Tongue (tissue), 2 donors: ENCODE results near the gene IL17REL. TPM values are rescaled to one million over a fixed set of nuclear protein-coding genes. Genes with fewer than 3 reads are reported as not detected.

Experiments
- DNase-seq: peaks from one replicate; pipeline ENCODE4 v3.0.0-alpha.2; 2015
- total RNA-seq: library from RNA; depleted of rRNA; stranded (reverse); fragments of >200 nt; gene quantifications from one replicate; pipeline ENCODE4 v1.2.3, GENCODE V29; 2014

The IL17REL gene
- total RNA-seq, 1 donor from 2014 or later, result not detected

DNA sequence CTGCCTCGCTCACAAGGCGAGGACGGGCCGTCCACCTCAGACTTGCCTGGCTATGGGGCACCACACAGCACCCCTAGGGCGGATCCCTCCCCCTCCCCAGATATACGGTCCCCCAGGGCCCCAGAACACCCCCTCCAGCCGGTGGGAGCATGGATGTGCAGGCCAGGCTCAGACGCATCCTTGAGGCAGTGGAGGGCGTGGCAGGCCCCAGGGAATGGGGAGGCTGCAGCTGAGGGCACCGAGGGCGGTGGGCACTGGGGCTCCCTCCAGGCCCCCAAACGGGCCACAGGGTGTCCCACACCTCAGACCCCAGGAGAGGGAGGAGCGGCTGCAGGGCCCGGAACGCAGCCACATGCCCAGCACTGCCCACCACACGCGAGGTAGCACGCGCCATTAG, 33.5 kb upstream of the IL17REL start:
- no peak for DNase-seq

DNA sequence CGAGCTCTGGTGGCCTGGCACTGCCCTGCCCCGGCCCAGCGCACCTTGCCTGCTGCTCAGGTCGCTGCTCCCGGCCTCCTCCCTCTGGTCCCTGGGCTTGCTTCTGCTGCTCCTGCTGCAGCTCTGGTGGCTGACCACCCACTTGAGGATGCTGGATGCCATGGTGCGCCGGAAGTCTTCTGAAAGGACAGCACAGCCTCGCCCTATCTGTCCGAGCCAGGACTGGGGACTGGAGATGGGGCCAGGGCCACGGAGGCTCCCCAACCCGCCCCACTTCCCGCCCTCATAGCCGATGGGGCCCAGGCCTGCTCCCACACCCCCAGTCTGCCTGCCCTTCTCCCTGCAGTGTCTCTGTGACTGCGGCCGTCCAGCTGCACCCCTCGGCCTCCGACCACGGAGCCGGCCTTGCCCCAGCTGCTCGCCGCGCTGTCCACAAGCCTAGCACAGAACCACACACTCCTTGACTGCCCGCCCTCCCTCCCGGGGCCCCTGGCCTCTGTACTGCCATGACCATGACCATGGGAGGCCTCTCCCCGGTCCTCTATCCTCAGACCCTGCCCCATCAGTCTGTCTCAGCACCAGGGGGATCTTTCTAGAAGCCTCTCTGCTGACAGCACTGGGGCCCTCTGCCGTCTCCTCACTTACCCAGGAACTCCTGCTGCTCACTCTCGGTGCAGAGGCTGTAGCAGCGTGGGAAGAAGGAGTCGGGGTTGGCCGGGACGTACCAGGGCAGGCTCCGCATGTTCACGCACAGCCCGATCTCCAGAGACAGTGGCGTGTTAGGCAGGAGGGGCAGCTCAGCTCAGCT, 32.9 kb upstream of the IL17REL start:
- no peak for DNase-seq

DNA sequence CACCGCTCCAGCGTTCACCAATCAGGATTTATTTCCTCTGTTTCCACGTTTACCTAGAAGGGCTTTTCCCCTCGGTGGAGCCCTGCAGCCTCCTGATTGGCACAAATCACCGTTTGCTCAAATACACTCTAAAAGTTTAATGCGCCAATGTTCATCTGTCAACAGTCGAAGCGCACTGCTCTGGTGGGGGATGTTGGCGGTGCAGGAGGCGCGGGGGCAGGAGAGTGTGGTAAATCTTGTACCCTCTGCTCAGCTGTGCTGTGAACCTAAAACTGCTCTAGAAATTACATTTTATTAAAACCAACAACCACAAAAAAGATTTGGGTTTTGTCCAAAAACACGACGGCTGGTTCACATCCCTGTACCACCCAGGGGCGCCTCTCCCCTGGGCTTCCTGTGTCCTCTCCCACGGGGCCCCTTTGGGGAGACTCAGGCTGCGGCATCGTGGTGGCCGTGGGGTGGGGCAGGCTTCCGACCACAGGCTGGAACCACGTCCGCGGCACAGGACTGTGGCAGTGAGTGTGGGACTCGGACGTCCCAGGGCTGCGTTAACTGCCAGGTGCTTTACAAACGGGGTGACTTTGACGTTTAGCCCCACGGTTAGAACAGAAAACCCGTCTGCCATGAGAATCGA, 32.0 kb upstream of the IL17REL start:
- DNase-seq, result no peak

DNA sequence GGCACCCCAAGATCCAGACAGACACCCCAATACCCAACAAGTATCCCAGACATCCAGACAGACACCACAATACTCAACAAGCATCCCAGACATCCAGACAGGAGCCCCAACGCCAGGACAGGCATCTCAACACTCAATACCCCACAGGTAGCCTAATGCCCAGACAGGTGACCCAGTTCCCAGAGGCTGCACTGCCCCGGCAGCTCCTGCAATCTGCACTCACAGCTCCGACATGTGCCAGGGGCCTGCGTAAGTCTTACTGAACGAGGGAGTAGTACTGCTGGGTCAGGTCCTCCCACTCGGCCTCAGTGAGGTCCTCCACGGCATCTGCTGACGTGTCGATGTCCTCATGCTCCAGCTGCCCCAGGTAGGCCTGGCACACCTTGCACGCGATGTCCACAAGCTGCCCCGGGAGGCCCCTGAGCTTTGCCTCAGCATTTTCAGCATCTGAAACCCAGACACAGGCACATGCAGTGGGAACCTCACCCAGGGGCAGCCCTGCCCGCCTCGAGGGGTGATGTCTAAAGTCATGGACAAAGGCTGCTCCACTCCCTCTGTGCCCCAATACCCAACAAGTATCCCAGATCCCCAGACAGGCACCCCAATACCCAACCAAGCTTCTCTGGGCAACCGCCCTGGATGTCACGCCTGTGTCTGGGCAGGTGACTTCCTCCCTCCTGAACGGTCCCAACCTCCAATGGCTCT, 28.9 kb upstream of the IL17REL start:
- DNase-seq, result no peak

DNA sequence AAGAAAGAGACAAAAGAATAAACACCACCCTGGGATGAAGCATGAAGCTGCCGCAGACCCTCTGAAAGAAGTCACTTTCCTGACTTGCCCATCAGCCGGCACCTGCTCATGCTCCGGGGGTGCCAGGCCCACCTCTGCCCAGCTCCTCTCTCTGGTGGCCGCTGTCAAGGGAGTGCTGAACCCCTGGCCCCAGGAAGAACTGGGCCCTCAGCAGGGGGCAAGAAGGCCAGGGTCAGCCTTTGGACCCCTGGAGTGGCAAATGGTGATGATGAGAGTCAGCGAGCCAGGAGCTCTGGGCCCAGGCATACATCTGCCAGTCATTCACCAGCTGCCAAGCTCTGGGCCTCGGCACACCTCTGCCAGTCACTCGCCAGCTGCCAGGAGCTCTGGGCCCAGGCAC, 28.2 kb upstream of the IL17REL start:
- DNase-seq, result no peak

DNA sequence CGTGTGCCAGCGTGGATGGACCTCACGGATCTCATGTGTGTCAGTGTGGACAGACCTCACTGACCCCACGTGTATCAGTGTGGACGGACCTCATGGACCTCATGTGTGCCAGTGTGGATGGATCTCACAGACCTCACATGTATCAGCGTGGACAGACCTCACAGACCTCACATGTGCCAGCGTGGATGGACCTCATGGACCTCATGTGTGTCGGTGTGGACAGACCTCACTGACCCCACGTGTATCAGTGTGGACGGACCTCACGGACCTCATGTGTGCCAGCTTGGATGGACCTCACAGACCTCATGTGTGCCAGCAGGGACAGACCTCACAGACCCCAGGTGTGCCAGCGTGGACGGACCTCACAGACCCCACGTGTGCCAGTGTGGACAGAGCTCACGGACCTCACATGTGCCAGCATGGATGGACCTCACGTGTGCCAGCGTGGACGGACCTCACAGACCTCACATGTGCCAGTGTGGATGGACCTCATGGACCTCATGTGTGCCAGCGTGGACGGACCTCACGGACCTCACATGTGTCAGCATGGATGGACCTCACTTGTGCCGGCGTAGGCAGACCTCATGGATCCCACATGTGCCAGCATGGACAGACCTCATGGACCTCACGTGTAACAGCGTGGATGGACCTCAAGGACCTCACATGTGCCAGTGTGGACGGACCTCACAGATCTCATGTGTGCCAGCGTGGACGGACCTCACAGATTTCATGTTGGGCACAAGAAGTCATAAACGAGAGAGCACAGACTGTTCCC, 27.3 kb upstream of the IL17REL start:
- DNase-seq, result no peak

DNA sequence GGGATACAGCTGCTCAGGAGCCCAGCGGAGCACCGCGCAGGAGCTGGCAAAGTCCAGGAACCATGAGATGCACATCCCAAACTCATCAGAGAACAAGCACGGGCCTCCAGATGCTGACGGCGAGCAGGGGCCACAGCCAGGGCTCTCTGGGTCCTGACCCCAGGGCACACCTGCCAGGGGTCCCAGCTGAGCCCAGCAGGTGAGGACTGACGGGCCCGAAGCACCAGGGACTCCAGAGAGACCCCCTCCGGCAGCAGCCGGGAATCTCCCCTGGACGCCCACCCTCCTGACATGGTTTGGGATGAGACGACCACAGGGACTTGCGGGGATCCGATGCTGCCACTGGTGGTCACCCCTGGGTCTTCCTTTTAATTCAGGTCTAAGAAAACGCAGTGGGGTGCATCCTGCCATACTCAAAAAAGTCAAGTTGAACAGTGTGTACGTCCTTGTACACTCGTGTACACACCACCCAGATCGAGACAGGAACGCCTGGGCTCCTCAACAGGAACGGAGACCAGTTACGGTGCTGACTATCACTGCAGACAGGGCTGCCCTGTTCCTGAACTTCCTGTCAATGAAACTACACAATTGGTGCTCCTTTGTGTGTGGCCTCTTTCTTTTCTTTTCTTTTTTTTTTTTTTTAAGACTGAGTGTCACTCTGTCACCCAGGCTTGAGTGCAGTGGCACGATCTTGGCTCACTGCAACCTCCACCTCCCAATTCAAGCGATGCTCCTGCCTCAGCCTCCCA, 23.6 kb upstream of the IL17REL start:
- DNase-seq, result no peak

DNA sequence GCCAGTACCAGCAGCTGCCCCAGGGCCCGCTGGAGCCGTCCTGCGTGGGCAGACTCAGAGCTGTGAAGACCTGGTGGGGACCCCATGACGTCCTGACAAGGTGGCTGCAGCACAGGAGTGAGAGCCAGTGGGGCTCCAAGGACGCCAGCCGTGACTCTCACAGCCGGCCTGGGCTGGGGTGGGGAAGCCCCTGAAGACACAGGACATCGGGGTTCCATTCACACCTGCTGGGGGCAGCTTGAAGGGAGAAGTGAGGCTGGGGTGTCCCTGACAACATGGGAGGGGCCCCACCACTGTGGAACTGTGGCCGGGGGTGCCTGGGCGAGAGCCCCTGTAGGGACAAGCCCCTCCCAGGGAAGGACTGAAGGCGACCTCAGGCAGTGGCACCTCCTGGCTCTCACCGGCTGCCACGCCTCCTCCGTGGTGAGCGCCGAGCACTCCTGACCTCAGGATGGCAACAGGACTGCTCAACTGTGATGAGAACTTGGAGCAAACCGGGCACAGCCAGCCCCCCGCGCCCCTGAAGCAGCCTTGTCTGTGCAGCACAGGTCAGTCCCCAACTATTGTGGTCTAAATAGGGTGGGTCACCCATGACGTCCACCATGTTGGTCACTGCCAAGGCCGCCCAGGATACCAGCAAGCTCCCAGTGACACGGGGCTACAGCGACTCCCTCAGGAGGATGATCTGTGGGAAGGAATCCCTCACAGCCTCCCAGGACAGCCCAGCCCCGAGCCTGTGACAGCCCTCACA, 22.7 kb upstream of the IL17REL start:
- DNase-seq, result no peak

DNA sequence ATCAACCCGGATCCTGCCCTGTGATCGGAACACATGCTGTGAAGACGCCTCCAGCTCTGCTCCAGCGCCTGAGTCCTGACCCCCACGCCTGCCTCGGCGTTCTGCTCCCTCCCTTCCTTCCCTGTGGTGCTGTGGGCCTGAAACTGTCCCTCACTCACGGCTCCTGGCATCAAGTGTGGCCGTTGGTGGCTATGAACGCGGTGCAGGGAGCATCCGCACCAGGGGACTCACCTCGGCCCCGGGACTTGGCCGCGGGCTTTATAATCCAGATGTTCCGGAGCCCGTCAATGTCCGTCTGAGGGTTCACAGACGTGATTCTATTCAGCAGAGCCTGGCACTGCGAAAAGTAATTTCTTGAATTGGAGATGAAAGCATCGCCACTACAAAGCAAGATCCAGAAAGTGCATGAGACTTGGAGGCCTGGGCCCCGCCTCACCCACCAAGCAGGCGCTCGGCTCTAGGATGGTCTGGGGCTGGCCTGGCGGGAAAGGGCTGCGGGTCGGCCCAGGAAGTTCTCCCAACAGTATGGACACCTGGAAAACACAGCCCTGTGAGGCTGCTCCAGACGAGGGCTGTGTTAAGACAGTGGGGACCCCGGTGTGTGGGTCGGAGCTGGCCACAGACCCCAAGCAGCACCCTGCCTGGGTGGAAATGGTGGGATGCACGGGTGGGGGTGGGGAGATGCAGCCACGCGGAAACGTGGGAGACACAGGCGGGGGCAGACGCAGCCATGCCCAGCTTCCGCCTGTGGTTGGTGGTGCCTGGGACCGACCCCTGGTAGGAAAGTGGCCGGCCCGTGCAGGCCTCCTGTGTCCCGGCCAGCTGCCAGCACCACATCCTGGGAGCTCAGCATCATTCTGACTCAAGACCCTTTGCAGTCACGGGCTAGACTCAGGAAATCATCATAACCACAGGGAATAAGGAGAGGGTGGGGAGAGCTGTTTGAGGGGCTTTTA, 21.8 kb upstream of the IL17REL start:
- DNase-seq, result no peak

DNA sequence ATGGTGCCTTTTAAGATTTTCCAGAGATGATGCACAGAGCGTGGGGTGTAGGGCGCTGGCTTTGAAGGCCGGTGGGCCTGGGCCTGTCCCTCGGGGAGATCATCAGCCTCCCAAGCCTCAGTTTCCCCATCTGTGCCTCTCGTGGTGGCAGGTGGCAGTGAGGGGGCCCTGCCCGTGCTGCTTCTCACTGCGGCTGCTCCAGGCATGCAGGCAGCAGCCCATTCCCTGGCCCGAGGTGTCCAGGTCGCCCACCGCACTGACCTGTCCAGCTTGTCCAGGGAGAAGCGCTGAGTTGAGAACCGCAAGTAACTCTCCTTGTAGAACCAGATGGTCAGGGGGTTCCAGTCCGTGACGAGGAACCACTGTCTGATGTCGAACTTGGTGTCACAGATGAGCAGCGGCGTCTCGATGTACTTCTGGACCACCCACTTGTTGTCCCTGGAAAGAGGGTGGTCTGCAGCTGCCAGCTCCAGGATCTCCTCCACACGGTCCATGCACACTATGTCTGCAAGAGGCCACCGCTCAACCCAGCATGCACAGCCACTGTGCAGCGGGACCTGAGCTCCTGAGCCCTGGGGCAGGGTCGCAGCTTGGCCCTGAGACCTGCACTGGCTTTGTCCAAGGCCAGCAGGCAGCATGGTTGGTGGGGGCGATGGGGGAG, 20.5 kb upstream of the IL17REL start:
- DNase-seq, result no peak

DNA sequence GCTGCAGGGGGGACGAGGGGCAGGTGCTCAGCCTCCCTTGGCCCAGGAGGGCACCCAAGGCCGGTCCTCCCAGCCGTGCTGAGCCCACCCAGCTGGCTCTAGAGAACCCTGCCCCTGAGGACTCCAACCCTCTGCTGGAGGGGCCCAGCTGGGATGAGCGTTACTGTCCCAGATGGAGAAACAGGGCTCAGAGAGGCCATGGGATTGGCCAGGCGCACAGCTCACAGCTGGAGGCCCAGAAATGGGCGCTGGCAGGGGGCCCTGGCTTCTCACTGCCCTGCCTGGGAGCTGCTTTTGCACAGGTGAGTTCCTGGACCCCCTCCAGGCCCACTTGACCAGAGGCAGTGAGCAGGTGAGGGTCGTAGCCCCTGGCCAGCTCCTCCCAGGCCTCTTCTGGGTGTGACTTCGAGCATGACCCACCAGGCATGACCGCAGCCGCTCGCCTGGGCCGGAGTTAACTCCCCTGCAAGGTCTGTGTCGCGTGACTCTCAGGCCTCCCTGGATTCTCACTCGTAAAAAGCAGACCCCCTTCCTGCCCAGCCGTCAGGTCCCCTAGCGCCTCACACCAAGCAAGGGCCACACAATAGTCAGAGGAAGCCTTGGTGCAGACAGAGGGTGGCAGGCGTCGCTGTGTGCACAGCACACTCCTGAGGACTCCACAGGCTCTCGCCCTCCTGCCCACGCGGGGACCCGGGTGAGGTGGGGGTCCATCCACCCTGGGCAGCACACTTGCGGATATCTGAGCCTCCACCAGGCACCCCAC, 19.7 kb upstream of the IL17REL start:
- no peak for DNase-seq

DNA sequence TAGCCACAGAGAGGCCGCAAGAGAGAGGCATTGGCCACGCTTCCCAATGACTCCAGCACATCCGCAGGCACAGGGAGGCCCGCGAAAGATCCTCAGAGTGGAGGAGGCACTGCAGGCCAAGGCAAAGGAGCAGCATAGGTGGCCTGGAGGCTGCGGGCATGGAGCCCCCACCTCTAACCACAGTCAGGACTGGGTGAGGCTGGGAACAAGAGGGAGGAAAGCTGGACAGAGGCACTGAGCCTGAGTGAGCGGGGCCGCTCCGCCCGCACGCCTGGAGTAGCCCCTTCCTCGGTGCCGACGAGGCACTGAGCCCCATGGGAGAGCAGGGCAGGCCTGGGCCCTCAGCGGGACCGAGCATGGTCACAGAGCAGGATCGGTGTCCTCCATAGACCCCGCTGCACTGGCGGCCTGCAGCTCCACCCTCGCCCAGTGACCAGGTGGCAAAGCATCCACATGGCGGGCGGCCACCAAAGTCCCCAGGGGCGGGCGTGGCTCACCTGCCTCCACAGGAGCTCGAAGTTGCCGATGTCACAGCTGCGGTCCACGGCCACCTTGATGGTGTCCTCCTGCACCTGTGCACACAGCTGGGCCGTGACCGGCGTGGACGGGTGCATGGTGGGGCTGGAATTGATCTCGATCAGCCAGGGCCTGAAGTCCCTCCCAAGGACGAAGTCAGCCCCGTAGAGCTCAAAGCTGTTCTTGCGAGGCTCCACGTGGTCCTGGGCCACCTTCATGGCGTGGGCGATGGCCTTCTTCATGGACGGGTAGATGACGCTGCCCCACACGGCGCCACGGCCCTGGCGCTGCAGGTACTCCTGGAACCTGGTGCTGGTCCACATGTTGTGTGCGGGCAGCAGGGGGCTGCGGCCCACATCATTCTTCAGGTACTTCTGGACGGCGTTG, 18.9 kb upstream of the IL17REL start:
- no peak for DNase-seq

DNA sequence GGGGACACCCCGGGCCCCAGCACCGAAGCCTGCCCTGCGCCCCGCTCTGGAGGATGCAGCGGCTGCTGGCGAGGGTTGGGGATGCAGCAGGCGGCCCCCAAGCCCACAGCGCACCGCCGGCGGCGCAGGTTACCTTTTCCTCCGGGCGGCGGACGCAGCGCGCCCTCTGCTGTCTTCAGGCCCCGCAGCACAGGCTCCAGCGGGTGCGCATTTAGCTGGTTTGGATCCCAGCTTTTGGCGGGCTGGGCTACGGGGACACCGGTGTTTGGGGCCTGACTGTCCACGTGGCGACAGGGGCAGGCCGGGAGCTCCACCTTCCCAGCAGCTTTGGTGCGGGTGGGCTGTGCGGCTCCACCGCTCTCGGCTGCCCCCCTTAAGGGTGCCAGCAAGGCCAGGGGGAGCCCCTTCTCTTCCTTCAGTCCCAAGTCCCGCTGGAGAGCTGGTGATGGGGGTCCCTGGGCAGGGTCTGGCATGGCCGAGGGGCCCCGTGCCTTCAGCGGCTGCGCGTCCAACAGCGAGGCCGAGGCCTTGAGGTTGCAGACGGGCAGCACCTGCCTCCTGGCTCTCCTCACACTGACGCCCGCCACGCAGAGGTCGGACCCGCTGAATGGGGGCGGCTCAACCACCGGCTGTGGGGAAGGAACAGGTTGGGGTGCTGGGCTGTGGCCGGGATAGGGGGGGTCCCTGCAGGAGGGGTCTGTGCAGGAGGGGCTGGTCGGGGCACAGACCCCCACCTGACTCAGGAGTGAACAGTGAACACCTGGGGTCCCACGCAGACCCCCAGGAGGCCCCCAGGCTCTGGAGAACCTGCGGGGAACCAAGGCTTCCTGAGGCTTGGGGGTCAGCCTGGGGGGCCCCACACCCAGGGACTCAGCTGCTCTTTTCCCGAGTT, 18.0 kb upstream of the IL17REL start:
- peak; percentile 75 for DNase-seq

DNA sequence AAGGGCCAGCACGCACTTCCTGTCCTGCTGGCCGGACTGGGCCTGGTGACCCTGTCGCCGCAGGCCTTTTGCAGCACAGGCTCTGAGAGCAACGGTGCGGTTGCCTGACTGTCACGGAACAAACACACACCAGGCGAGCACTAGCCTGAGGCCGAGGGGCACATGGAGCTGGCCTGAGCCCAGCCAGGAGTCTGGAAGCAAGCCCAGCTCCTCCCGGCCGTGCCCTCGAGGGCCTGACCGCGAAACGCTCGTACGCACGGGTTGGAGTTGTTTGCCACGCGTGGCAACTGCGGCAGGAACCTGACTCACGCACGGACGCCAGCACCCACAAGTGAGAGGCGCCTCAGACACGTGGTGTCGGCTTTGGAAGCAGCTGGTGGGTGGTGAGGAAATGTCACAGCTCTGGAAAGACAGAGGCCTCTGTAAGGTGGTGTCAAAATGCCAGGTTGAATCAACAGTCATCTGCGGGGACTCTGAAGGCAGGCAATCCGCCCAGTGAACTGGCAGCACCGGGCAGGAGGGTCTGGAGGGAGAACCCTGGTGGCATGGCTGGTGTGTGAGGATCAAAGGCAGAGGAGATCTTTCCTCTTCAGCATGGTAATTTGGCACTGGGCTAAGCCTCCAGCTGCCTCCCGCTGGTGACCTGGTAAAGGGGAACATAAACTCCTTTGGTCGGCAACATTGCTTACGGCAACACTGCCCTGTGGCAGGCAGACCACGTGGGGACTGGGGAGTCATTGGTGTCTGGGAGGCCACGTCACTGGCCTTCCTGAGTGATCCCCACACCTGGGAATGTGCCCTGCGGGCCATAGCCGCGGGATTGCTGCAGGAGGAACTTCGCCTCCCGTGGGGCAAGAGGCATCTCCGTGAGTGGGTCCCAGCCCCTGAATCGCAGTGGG, 15.3 kb upstream of the IL17REL start:
- no peak for DNase-seq

DNA sequence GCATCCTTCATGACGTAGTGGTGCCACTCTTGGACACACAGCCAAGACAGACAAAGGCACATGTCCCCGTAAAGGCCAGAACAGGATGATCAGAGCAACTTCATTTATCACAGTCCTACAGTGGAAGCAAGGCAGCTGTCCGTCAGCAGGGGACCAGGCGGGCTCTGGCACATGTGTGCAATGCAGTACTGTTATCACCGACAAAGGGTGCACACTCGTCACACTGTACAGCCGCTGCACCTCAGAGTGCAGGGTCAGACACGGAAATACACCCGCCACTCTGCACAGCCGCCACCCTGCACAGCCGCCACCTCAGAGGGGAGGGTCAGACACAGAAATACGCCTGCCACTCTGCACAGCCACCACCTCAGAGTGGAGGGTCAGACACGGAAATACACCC, 13.4 kb upstream of the IL17REL start:
- no peak for DNase-seq
